ENCODE data around the gene QRICH1. TPM values are rescaled to one million over a fixed set of nuclear protein-coding genes. Genes with fewer than 3 reads are reported as not detected.

Gene QRICH1
- total and polyA plus RNA-seq, 2 of the 13 experiments (the other 11 are each of a cell fraction or from before 2014, with no cell fraction given) = 52.6 to 102 TPM

- no peak for TF ChIP-seq ZNF740 (CRISPR knock-in tag; IDR thresholded peaks at IDR 0.05)
- TF ChIP-seq MBD4 (IDR thresholded peaks at IDR 0.05; ENCODE audit: borderline replicate concordance, low read length) = no peak
- TF ChIP-seq ZNF17 (CRISPR knock-in tag; IDR thresholded peaks at IDR 0.05) = no peak
- TF ChIP-seq ZZZ3 (CRISPR knock-in tag; IDR thresholded peaks at IDR 0.05; ENCODE audit: borderline replicate concordance) = peak; percentile 27; the same call in 1 of the 2 replicates
- TF ChIP-seq TARDBP (CRISPR knock-in tag; IDR thresholded peaks at IDR 0.05) = peak; percentile 58; the same call in 1 of the 2 replicates
- TF ChIP-seq SUZ12 (IDR thresholded peaks at IDR 0.05; ENCODE audit: low read depth, low read length) = no peak
- TF ChIP-seq HIVEP1 (CRISPR knock-in tag; IDR thresholded peaks at IDR 0.05) = peak; percentile 27; the same call in 1 of the 2 replicates
- no peak for TF ChIP-seq U2AF1 (optimal IDR thresholded peaks at IDR 0.05; ENCODE audit: low read depth, low read length)
- TF ChIP-seq ZNF691 (CRISPR knock-in tag; IDR thresholded peaks at IDR 0.05; ENCODE audit: borderline replicate concordance, low read depth) = no peak
- TF ChIP-seq ZNF605 (CRISPR knock-in tag; IDR thresholded peaks at IDR 0.05) = peak; percentile 24; the same call in 1 of the 2 replicates
- TF ChIP-seq HMG20A (CRISPR knock-in tag; IDR thresholded peaks at IDR 0.05; ENCODE audit: borderline replicate concordance) = no peak
- peak; percentile 61; the same call in 1 of the 2 replicates for TF ChIP-seq SIN3B (IDR thresholded peaks at IDR 0.05; ENCODE audit: low read length)
- TF ChIP-seq GATAD1 (CRISPR knock-in tag; IDR thresholded peaks at IDR 0.05) = peak; percentile 95
- peak; percentile 28; the same call in 1 of the 2 replicates for TF ChIP-seq CBX5 (CRISPR knock-in tag; IDR thresholded peaks at IDR 0.05; ENCODE audit: borderline replicate concordance)
- peak; percentile 60 for TF ChIP-seq MED1 (CRISPR knock-in tag; IDR thresholded peaks at IDR 0.05)
- peak; percentile 85; the same call in 1 of the 2 replicates for TF ChIP-seq SIN3A (IDR thresholded peaks at IDR 0.05; ENCODE audit: borderline replicate concordance, low read depth, low read length)
- TF ChIP-seq ZSCAN29 (CRISPR knock-in tag; conservative IDR thresholded peaks at IDR 0.05) = no peak
- TF ChIP-seq MLXIP (CRISPR knock-in tag; IDR thresholded peaks at IDR 0.05; ENCODE audit: borderline replicate concordance) = no peak
- no peak for TF ChIP-seq ZNF33A (CRISPR knock-in tag; IDR thresholded peaks at IDR 0.05; ENCODE audit: borderline replicate concordance)
- peak; percentile 52; the same call in 1 of the 2 replicates for TF ChIP-seq TFDP1 (CRISPR knock-in tag; IDR thresholded peaks at IDR 0.05; ENCODE audit: borderline replicate concordance)
- no peak for TF ChIP-seq PAX8 (CRISPR knock-in tag; IDR thresholded peaks at IDR 0.05; ENCODE audit: borderline replicate concordance)
- TF ChIP-seq KDM1A (CRISPR knock-in tag; IDR thresholded peaks at IDR 0.05) = no peak
- 0 out of 2 replicates have a peak, but pooled peaks have one; percentile 60 for TF ChIP-seq RELA (CRISPR knock-in tag; IDR thresholded peaks at IDR 0.05)
- peak; percentile 49; the same call in 1 of the 2 replicates for TF ChIP-seq MIER3 (CRISPR knock-in tag; IDR thresholded peaks at IDR 0.05; ENCODE audit: borderline replicate concordance)
- peak; percentile 75 for TF ChIP-seq SP5 (CRISPR knock-in tag; IDR thresholded peaks at IDR 0.05; ENCODE audit: borderline replicate concordance, low read depth)
- 0 out of 2 replicates have a peak, but pooled peaks have one; percentile 17 for TF ChIP-seq ZNF333 (CRISPR knock-in tag; IDR thresholded peaks at IDR 0.05; ENCODE audit: borderline replicate concordance)
- TF ChIP-seq ATF1 (CRISPR knock-in tag; IDR thresholded peaks at IDR 0.05) = peak; percentile 81
Observed at GRCh38 chr3:49120438-49121131, 26.7 kb upstream of the QRICH1 start, which contains the start of gene USP19 (continued).

Data from HepG2 (cell line).